IPS DF 6.9 (cell line): ENCODE measurements around the gene KRTAP10-1.
"Not testable (repeated sequence)": the region's sequence is repeated elsewhere in the genome, so short reads cannot be mapped to it uniquely, and the experiment has no call there.

ENCODE experiments used
- DNase-seq: peaks from one replicate; pipeline ENCODE4 v3.0.0-alpha.2; 2013; ENCODE audit warnings: low read depth, low spot score
- H3K27ac ChIP-seq: one replicate; pipeline ENCODE4 v1.5.1; 2013; ENCODE audit warnings: low read length, control low read depth
- H3K27me3 ChIP-seq: 2 replicates; pipeline ENCODE4 v1.6.1; 2013; ENCODE audit warnings: mild to moderate bottlenecking, low read length; ENCODE audit not compliant: control insufficient read depth, insufficient read depth
- H3K36me3 ChIP-seq: 2 replicates; pipeline ENCODE4 v1.6.1; 2013; ENCODE audit warnings: low read length; ENCODE audit not compliant: control insufficient read depth, insufficient read depth
- H3K4me1 ChIP-seq: 2 replicates; pipeline ENCODE4 v1.6.1; 2013; ENCODE audit warnings: low read length; ENCODE audit not compliant: control insufficient read depth, insufficient read depth
- H3K4me3 ChIP-seq: 2 replicates; pipeline ENCODE4 v1.5.1; 2013; ENCODE audit warnings: mild to moderate bottlenecking, low read length
- H3K9me3 ChIP-seq: 2 replicates; pipeline ENCODE4 v1.6.1; 2013; ENCODE audit warnings: low read length, inconsistent platforms; ENCODE audit not compliant: control insufficient read depth, insufficient read depth
- WGBS: extraction: QIAGEN DNeasy Blood & Tissue Kit; methylation state at CpG from one replicate; pipeline ENCODE4 v1.1.7; 2013; ENCODE audit warnings: mixed read lengths, missing lambda C conversion rate; ENCODE audit not compliant: insufficient read length, insufficient coverage; 5-methylcytosine and 5-hydroxymethylcytosine counted together

The KRTAP10-1 gene, protein sequence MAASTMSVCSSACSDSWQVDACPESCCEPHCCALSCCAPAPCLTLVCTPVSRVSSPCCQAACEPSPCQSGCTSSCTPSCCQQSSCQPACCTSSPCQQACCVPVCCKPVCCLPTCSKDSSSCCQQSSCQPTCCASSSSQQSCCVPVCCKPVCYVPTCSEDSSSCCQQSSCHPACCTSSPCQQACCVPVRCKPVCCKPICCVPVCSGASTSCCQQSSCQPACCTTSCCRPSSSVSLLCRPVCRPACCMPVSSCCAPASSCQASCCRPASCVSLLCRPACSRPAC

GRCh38 chr21:44539991-44540666 lies at the start of gene KRTAP10-1:
KRTAP10-1 (minus strand) TSS chr21:44540195; CDS start chr21:44540150, 45 bp downstream.
- Histone ChIP-seq H3K36me3 (no peaks in the 10 kb centered on the region), H3K27ac (no peak within 1 kb of the TSS), H3K4me1 (no peaks in the 10 kb centered on the region), H3K27me3 (no peaks in the 10 kb centered on the region), H3K9me3 (no peaks in the 10 kb centered on the region), H3K4me3 (no peak within 1 kb of the TSS)
- no CpG with 5 or more reads among the region's 21 CpGs for WGBS
- DNase-seq = no peak

DNA sequence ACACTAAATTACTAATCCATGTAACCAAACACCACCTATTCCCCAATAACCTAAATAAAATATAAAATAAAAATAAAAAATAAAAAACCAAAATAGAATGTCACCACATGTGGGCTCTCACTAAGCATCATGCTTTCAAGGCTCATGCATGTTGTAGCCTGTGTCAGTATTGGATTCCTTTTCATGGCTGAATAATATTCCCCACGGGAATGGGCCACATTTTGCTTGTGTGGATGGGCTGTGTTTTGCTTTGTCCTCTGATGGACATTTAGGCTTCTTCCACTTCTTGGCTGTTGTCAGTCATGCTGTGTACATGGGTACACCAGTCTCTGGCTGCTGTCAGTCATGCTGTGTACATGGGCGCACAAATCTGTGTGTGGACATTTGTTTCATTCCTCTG lies 49.1 kb upstream of the KRTAP10-1 start:
- peaks cover 7% of the 10 kb centered on the region for H3K4me1 ChIP-seq
- WGBS = no CpG with 5 or more reads among the region's 2 CpGs
- no peaks in the 10 kb centered on the region for H3K27me3 ChIP-seq
- H3K27ac ChIP-seq = no peak overlapping the region
- no peak overlapping the region for H3K4me3 ChIP-seq
- DNase-seq = no peak
- no peaks in the 10 kb centered on the region for H3K36me3 ChIP-seq
- H3K9me3 ChIP-seq = no peaks in the 10 kb centered on the region

- Histone ChIP-seq H3K27me3 (no peaks in the 10 kb centered on the region), H3K4me1 (no peaks in the 10 kb centered on the region; the same call in 1 of the 2 replicates), H3K9me3 (no peaks in the 10 kb centered on the region), H3K4me3 (no peak overlapping the region), H3K36me3 (no peaks in the 10 kb centered on the region), H3K27ac (no peak overlapping the region)
- DNase-seq = no peak
- no CpG with 5 or more reads among the region's 3 CpGs for WGBS
Measured at GRCh38 chr21:44585892-44586291, 45.9 kb upstream of the KRTAP10-1 start.

DNA sequence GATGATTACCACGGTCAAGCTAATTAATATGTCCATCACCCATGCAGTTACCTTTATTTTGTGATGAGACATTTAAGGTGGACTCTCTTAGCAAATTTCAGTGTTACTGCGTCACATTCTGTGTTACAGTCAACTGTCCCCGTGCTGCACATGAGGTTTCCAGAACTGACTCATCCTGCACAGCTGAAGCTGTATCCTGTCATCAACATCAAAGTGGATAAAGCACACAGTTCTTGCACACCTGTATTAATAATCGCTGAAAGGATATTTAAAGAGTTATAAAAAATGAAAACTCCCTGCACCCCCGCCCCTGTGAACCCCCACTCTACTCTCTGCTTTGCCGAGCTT lies 43.8 kb upstream of the KRTAP10-1 start:
- Histone ChIP-seq H3K9me3 (no peaks in the 10 kb centered on the region), H3K36me3 (no peaks in the 10 kb centered on the region), H3K4me1 (no peaks in the 10 kb centered on the region; the same call in 1 of the 2 replicates), H3K27ac (no peak overlapping the region), H3K4me3 (no peak overlapping the region), H3K27me3 (no peaks in the 10 kb centered on the region)
- WGBS = no CpG with 5 or more reads among the region's 6 CpGs
- no peak for DNase-seq

- WGBS = no CpG with 5 or more reads among the region's 11 CpGs
- Histone ChIP-seq H3K27ac (no peak overlapping the region), H3K4me1 (no peaks in the 10 kb centered on the region; the same call in 1 of the 2 replicates), H3K27me3 (no peaks in the 10 kb centered on the region), H3K9me3 (no peaks in the 10 kb centered on the region), H3K4me3 (no peak overlapping the region), H3K36me3 (no peaks in the 10 kb centered on the region)
- no peak for DNase-seq
Measured at GRCh38 chr21:44583089-44583799, 43.2 kb upstream of the KRTAP10-1 start.

GRCh38 chr21:44582055-44582454 lies 42.1 kb upstream of the KRTAP10-1 start:
- DNase-seq = no peak

DNA sequence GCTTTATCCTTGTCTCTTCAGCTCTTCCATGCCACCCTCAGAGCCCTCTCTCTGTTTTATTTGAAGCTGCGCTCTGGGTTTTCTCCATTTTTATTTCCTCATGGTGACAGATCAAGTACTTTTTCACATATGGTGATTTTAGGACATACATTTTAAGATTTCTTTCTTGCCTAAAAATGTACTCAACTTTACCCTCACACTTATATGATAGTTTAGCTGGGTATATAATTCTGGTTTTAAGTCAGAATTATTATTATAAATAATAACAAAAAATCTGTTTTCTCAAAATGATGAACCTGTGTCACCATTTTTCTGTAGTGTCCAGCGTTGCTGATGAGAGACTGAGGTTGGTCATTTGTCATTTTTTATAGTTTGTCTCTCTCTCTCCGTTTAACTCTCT lies 41.2 kb upstream of the KRTAP10-1 start:
- no peak for DNase-seq
- Histone ChIP-seq H3K4me3 (no peak overlapping the region), H3K4me1 (no peaks in the 10 kb centered on the region; the same call in 1 of the 2 replicates), H3K27ac (no peak overlapping the region), H3K36me3 (no peaks in the 10 kb centered on the region), H3K27me3 (no peaks in the 10 kb centered on the region), H3K9me3 (no peaks in the 10 kb centered on the region; the same call in 1 of the 2 replicates)
- no CpG with 5 or more reads among the region's 3 CpGs for WGBS

More at GRCh38 chr21:44582055-44582454, 42.1 kb upstream of the KRTAP10-1 start:
- Histone ChIP-seq H3K4me3 (no peak overlapping the region), H3K27ac (no peak overlapping the region), H3K27me3 (no peaks in the 10 kb centered on the region), H3K9me3 (no peaks in the 10 kb centered on the region; the same call in 1 of the 2 replicates), H3K36me3 (no peaks in the 10 kb centered on the region), H3K4me1 (no peaks in the 10 kb centered on the region; the same call in 1 of the 2 replicates)
- no CpG with 5 or more reads among the region's 15 CpGs for WGBS

DNA sequence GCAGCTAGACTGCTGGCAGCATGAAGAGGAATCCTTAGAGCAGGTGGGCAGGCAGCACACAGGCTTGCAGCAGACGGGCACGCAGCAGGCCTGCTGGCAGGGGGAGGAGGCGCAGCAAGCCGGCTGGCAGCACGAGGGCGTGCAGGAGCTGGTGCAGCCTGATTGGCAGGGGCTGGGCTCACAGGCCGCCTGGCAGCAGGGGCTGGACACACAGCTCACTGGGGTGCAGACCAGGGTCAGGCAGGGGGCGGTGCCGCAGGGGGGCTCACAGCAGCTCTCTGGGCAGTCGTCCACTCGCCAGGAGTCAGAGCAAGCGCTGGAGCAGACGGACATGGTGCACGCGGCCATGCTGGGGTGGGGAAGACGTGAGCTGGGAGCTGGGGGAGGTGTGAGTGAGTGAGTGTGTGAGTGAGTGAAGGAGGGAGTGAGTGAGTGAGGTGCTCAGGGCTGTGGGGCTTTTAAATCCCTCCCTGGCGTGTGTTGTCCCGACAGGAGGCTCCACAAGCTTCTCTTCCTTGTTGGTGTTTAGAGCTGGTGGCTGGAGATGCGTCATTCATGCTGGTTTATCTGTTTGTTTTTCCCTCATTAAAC lies 40.3 kb upstream of the KRTAP10-1 start, which contains the start of gene KRTAP10-5:
TSS of gene KRTAP10-5 (minus strand) at position 374 of the 591 bp plus-strand sequence. CDS start at position 348, 26 bp downstream.
- WGBS = no CpG with 5 or more reads among the region's 19 CpGs
- H3K36me3 ChIP-seq, H3K4me3 ChIP-seq, H3K9me3 ChIP-seq, H3K27me3 ChIP-seq, H3K4me1 ChIP-seq, H3K27ac ChIP-seq, DNase-seq: not testable (repeated sequence)

DNA sequence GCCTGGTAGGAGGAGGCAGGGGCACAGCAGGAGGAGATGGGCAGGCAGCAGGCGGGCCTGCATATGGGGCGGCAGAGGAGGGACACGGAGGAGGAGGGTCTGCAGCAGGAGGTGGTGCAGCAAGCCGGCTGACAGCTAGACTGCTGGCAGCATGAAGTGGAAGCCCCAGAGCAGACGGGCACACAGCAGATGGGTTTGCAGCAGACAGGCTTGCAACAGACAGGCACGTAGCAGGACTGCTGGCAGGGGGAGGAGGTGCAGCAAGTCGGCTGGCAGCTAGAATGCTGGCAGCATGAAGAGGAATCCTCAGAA lies 39.8 kb upstream of the KRTAP10-1 start:
- no peaks in the 10 kb centered on the region for H3K27me3 ChIP-seq
- no peaks in the 10 kb centered on the region; the same call in 1 of the 2 replicates for H3K9me3 ChIP-seq
- WGBS = no CpG with 5 or more reads among the region's 7 CpGs
- DNase-seq = no peak
- no peak overlapping the region for H3K27ac ChIP-seq
- no peaks in the 10 kb centered on the region for H3K36me3 ChIP-seq
- no peaks in the 10 kb centered on the region for H3K4me1 ChIP-seq
- no peak overlapping the region; the same call in 1 of the 2 replicates for H3K4me3 ChIP-seq
